ENCODE results near the gene SCUBE3.

SCUBE3 gene

GRCh38 chr6:35177596-35177995 is 36.2 kb upstream of the SCUBE3 start:
- Histone ChIP-seq H3K36me3 (ENCODE audit: insufficient read depth) (no peaks in the 10 kb centered on the region), H3K9ac (no peak overlapping the region), H3K4me1 (ENCODE audit: low read depth, poor library complexity, severe bottlenecking) (peaks cover 40% of the 10 kb centered on the region), H3K27me3 (ENCODE audit: insufficient read depth, low read depth) (no peaks in the 10 kb centered on the region), H2AFZ (ENCODE audit: low read depth) (no peak overlapping the region), H3K79me2 (ENCODE audit: insufficient read depth, low read depth) (no peaks in the 10 kb centered on the region), H3K4me3 (IDR thresholded peaks at IDR 0.05; ENCODE audit: insufficient read depth, low read depth, low read length) (no peak overlapping the region), H3K4me2 (no peak overlapping the region), H4K20me1 (ENCODE audit: insufficient read depth) (no peaks in the 10 kb centered on the region), H3K27ac (no peak overlapping the region)
- TF ChIP-seq CTCF (conservative IDR thresholded peaks at IDR 0.05; ENCODE audit: low read depth, low read length) = no peak

- no peak overlapping the region for H2AFZ ChIP-seq (ENCODE audit: low read depth)
- H4K20me1 ChIP-seq (ENCODE audit: insufficient read depth) = no peaks in the 10 kb centered on the region
- H3K4me2 ChIP-seq = no peak overlapping the region
- H3K79me2 ChIP-seq (ENCODE audit: insufficient read depth, low read depth) = no peaks in the 10 kb centered on the region
- no peak overlapping the region for H3K4me3 ChIP-seq (IDR thresholded peaks at IDR 0.05; ENCODE audit: insufficient read depth, low read depth, low read length)
- no peak for TF ChIP-seq CTCF (conservative IDR thresholded peaks at IDR 0.05; ENCODE audit: low read depth, low read length)
- H3K9ac ChIP-seq = no peak overlapping the region
- peaks cover 40% of the 10 kb centered on the region for H3K4me1 ChIP-seq (ENCODE audit: low read depth, poor library complexity, severe bottlenecking)
- no peaks in the 10 kb centered on the region for H3K27me3 ChIP-seq (ENCODE audit: insufficient read depth, low read depth)
- no peaks in the 10 kb centered on the region for H3K36me3 ChIP-seq (ENCODE audit: insufficient read depth)
- H3K27ac ChIP-seq = no peak overlapping the region
Observed at GRCh38 chr6:35178012-35178411, 35.7 kb upstream of the SCUBE3 start.

- Histone ChIP-seq H3K4me1 (ENCODE audit: low read depth, poor library complexity, severe bottlenecking) (peaks cover 40% of the 10 kb centered on the region), H3K79me2 (ENCODE audit: insufficient read depth, low read depth) (no peaks in the 10 kb centered on the region), H4K20me1 (ENCODE audit: insufficient read depth) (no peaks in the 10 kb centered on the region), H3K36me3 (ENCODE audit: insufficient read depth) (no peaks in the 10 kb centered on the region), H3K27ac (peak overlapping the region; percentile 14; the same call in 1 of the 2 replicates), H2AFZ (ENCODE audit: low read depth) (peak overlapping the region; percentile 70; the same call in 1 of the 2 replicates), H3K9ac (peak overlapping the region; percentile 26; the same call in 1 of the 2 replicates), H3K4me2 (peak overlapping the region; percentile 49), H3K4me3 (IDR thresholded peaks at IDR 0.05; ENCODE audit: insufficient read depth, low read depth, low read length) (no peak overlapping the region), H3K27me3 (ENCODE audit: insufficient read depth, low read depth) (no peaks in the 10 kb centered on the region)
- TF ChIP-seq CTCF (conservative IDR thresholded peaks at IDR 0.05; ENCODE audit: low read depth, low read length) = 0 out of 2 replicates have a peak, but pooled peaks have one; percentile 32
Observed at GRCh38 chr6:35178932-35179832, 34.6 kb upstream of the SCUBE3 start.

- Histone ChIP-seq H3K27me3 (ENCODE audit: insufficient read depth, low read depth) (no peaks in the 10 kb centered on the region), H3K79me2 (ENCODE audit: insufficient read depth, low read depth) (no peaks in the 10 kb centered on the region), H3K4me2 (peak overlapping the region; percentile 49; the same call in 1 of the 2 replicates), H3K4me1 (ENCODE audit: low read depth, poor library complexity, severe bottlenecking) (peaks cover 40% of the 10 kb centered on the region), H4K20me1 (ENCODE audit: insufficient read depth) (no peaks in the 10 kb centered on the region), H2AFZ (ENCODE audit: low read depth) (no peak overlapping the region), H3K27ac (no peak overlapping the region), H3K9ac (no peak overlapping the region), H3K36me3 (ENCODE audit: insufficient read depth) (no peaks in the 10 kb centered on the region), H3K4me3 (IDR thresholded peaks at IDR 0.05; ENCODE audit: insufficient read depth, low read depth, low read length) (no peak overlapping the region)
- TF ChIP-seq CTCF (conservative IDR thresholded peaks at IDR 0.05; ENCODE audit: low read depth, low read length) = no peak
Observed at GRCh38 chr6:35179901-35180535, 33.7 kb upstream of the SCUBE3 start.

Measured in KMS-11 (cell line).